Peyer's patch (tissue), 4 donors: ENCODE measurements around the gene RBM20.

ENCODE experiments used
- CTCF ChIP-seq, 6 experiments: fragments of 450-650 bp in 4 of 6; fragments of 200-600 bp in 2 of 6; sonication (generic) in 1 of 6; IDR thresholded peaks; one replicate each; pipeline ENCODE4 v1.5.1; 2017 to 2019; ENCODE audit warnings: antibody characterized with exemption in 6 of 6, mild to moderate bottlenecking in 3 of 6, moderate library complexity in 1 of 6
- POLR2A ChIP-seq, 2 donors: fragments of 450-650 bp; IDR thresholded peaks; one replicate each; pipeline ENCODE4 v1.5.1; 2017; ENCODE audit warnings: antibody characterized with exemption in 2 of 2, mild to moderate bottlenecking in 2 of 2, moderate library complexity in 2 of 2

- TF ChIP-seq CTCF (IDR thresholded peaks at IDR 0.05) (no peak), POLR2A (IDR thresholded peaks at IDR 0.05) (no peak)
Measured at GRCh38 chr10:110724116-110724921, 80.2 kb downstream of the RBM20 start.
